Fibroblast of upper back skin (primary cell): Measurements from ENCODE around the gene PHF14.
"Not testable (repeated sequence)": the region's sequence is repeated elsewhere in the genome, so short reads cannot be mapped to it uniquely, and the experiment has no call there.

Experiments
- DNase-seq: peaks from one replicate; pipeline ENCODE4 v3.0.0-alpha.2; 2013

Gene PHF14

GRCh38 chr7:10973061-10973941 is at the start of gene PHF14:
Gene PHF14 (plus strand): TSS chr7:10973872. CDS start chr7:10974324, 452 bp downstream.
- peak; percentile 97 for DNase-seq

GRCh38 chr7:10924370-10924769 is 49.3 kb upstream of the PHF14 start:
- no peak for DNase-seq

- DNase-seq, result not testable (repeated sequence)
Observed at GRCh38 chr7:10928203-10928602, 45.5 kb upstream of the PHF14 start.

GRCh38 chr7:10930551-10930950 is 43.1 kb upstream of the PHF14 start:
- no peak for DNase-seq

- DNase-seq, result no peak
Observed at GRCh38 chr7:10931161-10931560, 42.5 kb upstream of the PHF14 start.

- DNase-seq, result peak; percentile 67
Observed at GRCh38 chr7:10934292-10934691, 39.4 kb upstream of the PHF14 start.

GRCh38 chr7:10939237-10939910 is 34.3 kb upstream of the PHF14 start:
- no peak for DNase-seq

GRCh38 chr7:10939911-10940703 is 33.6 kb upstream of the PHF14 start:
- DNase-seq, result peak; percentile 96

- DNase-seq, result no peak
Observed at GRCh38 chr7:10940704-10941355, 32.8 kb upstream of the PHF14 start.

- DNase-seq, result no peak
Observed at GRCh38 chr7:10950494-10950893, 23.2 kb upstream of the PHF14 start.

- not testable (repeated sequence) for DNase-seq
Observed at GRCh38 chr7:10950974-10951578, 22.6 kb upstream of the PHF14 start.

GRCh38 chr7:10952588-10952987 is 21.1 kb upstream of the PHF14 start:
- DNase-seq, result no peak

GRCh38 chr7:10953078-10953750 is 20.5 kb upstream of the PHF14 start:
- not testable (repeated sequence) for DNase-seq

GRCh38 chr7:10956528-10956927 is 17.1 kb upstream of the PHF14 start:
- DNase-seq, result no peak

- not testable (repeated sequence) for DNase-seq
Observed at GRCh38 chr7:10960242-10960641, 13.4 kb upstream of the PHF14 start.

- DNase-seq, result not testable (repeated sequence)
Observed at GRCh38 chr7:10965016-10965415, 8.7 kb upstream of the PHF14 start.

- no peak for DNase-seq
Observed at GRCh38 chr7:10972174-10972573, 1.5 kb upstream of the PHF14 start.

GRCh38 chr7:10973942-10974911 is 555 bp downstream of the PHF14 start:
- peak; percentile 21 for DNase-seq

GRCh38 chr7:10977113-10977512 is 3.4 kb downstream of the PHF14 start:
- DNase-seq, result no peak

GRCh38 chr7:10981317-10981716 is 7.6 kb downstream of the PHF14 start:
- no peak for DNase-seq
